WTC11 (cell line): Measurements from ENCODE around the gene TPM4. TPM values are rescaled to one million over a fixed set of nuclear protein-coding genes. Genes with fewer than 3 reads are reported as not detected.
A peak's percentile ranks its signal among the peaks of the same experiment; 100 is the strongest.

Experiments used
- ATAC-seq: fragments of 200-7000 bp; cut with Tn5 transposase; 2 replicates; pipeline ENCODE4 v1.10.0; 2021; ENCODE audit warnings: mild to moderate bottlenecking, moderate library complexity
- CTCF ChIA-PET: fragments of 300-600 bp; sonication (Branson Sonifier 250); formaldehyde crosslinking; loops from one replicate; lab custom pipeline; 2021; ENCODE audit warnings: antibody characterized with exemption; lab: Charles Lee
- POLR2A ChIA-PET: fragments of 350-600 bp; sonication (Branson Sonifier 250); formaldehyde crosslinking; loops from one replicate; lab custom pipeline; 2021; ENCODE audit warnings: antibody characterized with exemption; lab: Charles Lee
- DNase-seq: peaks from one replicate; pipeline ENCODE4 v3.0.0; 2021; ENCODE audit warnings: low spot score
- H3K27ac Mint-ChIP-seq: 2 replicates; pipeline ENCODE4 v1.8.0; 2021; ENCODE audit warnings: mixed read lengths
- H3K27me3 Mint-ChIP-seq: 2 replicates; pipeline ENCODE4 v1.8.0; 2021; ENCODE audit warnings: low read depth, mild to moderate bottlenecking, moderate library complexity, mixed read lengths
- H3K36me3 Mint-ChIP-seq: 2 replicates; pipeline ENCODE4 v1.8.0; 2021; ENCODE audit warnings: mixed read lengths
- H3K4me1 Mint-ChIP-seq: 2 replicates; pipeline ENCODE4 v1.8.0; 2022; ENCODE audit warnings: mixed read lengths
- H3K4me3 Mint-ChIP-seq: 2 replicates; pipeline ENCODE4 v1.8.0; 2021; ENCODE audit warnings: mild to moderate bottlenecking, moderate library complexity, mixed read lengths
- H3K9me3 Mint-ChIP-seq: 2 replicates; pipeline ENCODE4 v1.8.0; 2021; ENCODE audit warnings: mixed read lengths
- ATF6 ChIP-seq: sonication (generic); formaldehyde crosslinking; IDR thresholded peaks from 2 replicates; pipeline ENCODE4 v1.8.1; 2023; ENCODE audit warnings: mild to moderate bottlenecking, missing genetic modification reagents
- CDX4 ChIP-seq: fragments of 250-450 bp; sonication (Bioruptor Pico); IDR thresholded peaks from 2 replicates; pipeline ENCODE4 v1.9.0; 2021; ENCODE audit warnings: moderate library complexity, mild to moderate bottlenecking, inconsistent platforms, borderline replicate concordance
- E2F4 ChIP-seq: sonication (generic); formaldehyde crosslinking; IDR thresholded peaks from 2 replicates; pipeline ENCODE4 v1.8.1; 2022; ENCODE audit warnings: low read depth, mild to moderate bottlenecking, moderate library complexity, missing genetic modification reagents, borderline replicate concordance
- E2F5 ChIP-seq: sonication (generic); formaldehyde crosslinking; IDR thresholded peaks from 2 replicates; pipeline ENCODE4 v1.8.1; 2022; ENCODE audit warnings: mild to moderate bottlenecking, moderate library complexity, missing genetic modification reagents
- ELF4 ChIP-seq: sonication (generic); formaldehyde crosslinking; IDR thresholded peaks from 2 replicates; pipeline ENCODE4 v1.8.1; 2022; ENCODE audit warnings: low read depth, mild to moderate bottlenecking, moderate library complexity, missing genetic modification reagents
- EMX1 ChIP-seq: fragments of 250-450 bp; sonication (Bioruptor Pico); IDR thresholded peaks from 2 replicates; pipeline ENCODE4 v1.8.0; 2021; ENCODE audit warnings: mild to moderate bottlenecking
- ERG ChIP-seq: fragments of 250-450 bp; sonication (Bioruptor Pico); IDR thresholded peaks from 2 replicates; pipeline ENCODE4 v1.8.0; 2021; ENCODE audit warnings: mild to moderate bottlenecking
- ESRRA ChIP-seq: sonication (generic); formaldehyde crosslinking; IDR thresholded peaks from 2 replicates; pipeline ENCODE4 v1.8.1; 2022; ENCODE audit warnings: mild to moderate bottlenecking, missing genetic modification reagents, borderline replicate concordance
- ETV6 ChIP-seq: sonication (generic); formaldehyde crosslinking; IDR thresholded peaks from 2 replicates; pipeline ENCODE4 v1.8.1; 2022; ENCODE audit warnings: mild to moderate bottlenecking, missing genetic modification reagents
- FOXP1 ChIP-seq: sonication (generic); formaldehyde crosslinking; IDR thresholded peaks from 2 replicates; pipeline ENCODE4 v1.8.0; 2022; ENCODE audit warnings: missing genetic modification reagents, mild to moderate bottlenecking, moderate library complexity, borderline replicate concordance
- GABPB1 ChIP-seq: sonication (generic); formaldehyde crosslinking; IDR thresholded peaks from 2 replicates; pipeline ENCODE4 v1.8.1; 2023; ENCODE audit warnings: mild to moderate bottlenecking, missing genetic modification reagents
- GTF2I ChIP-seq: fragments of 250-450 bp; sonication (Bioruptor Pico); conservative IDR thresholded peaks from 2 replicates; pipeline ENCODE4 v1.4.0; 2021; ENCODE audit warnings: mild to moderate bottlenecking
- IRF2 ChIP-seq: sonication (generic); formaldehyde crosslinking; IDR thresholded peaks from 2 replicates; pipeline ENCODE4 v1.8.0; 2022; ENCODE audit warnings: low read depth, missing genetic modification reagents, borderline replicate concordance
- NFYB ChIP-seq: sonication (generic); formaldehyde crosslinking; conservative IDR thresholded peaks from 2 replicates; pipeline ENCODE4 v1.8.0; 2022; ENCODE audit warnings: low read depth, missing genetic modification reagents
- NR3C1 ChIP-seq: sonication (generic); formaldehyde crosslinking; conservative IDR thresholded peaks from 2 replicates; pipeline ENCODE4 v1.8.1; 2023; ENCODE audit warnings: low read depth, mild to moderate bottlenecking, missing genetic modification reagents
- USF2 ChIP-seq: sonication (generic); formaldehyde crosslinking; IDR thresholded peaks from 2 replicates; pipeline ENCODE4 v1.8.1; 2023; ENCODE audit warnings: mild to moderate bottlenecking, missing genetic modification reagents, moderate library complexity
- ZNF121 ChIP-seq: sonication (generic); formaldehyde crosslinking; IDR thresholded peaks from 2 replicates; pipeline ENCODE4 v1.8.0; 2023; ENCODE audit warnings: missing genetic modification reagents
- ZNF138 ChIP-seq: sonication (generic); formaldehyde crosslinking; conservative IDR thresholded peaks from 2 replicates; pipeline ENCODE4 v1.8.1; 2022; ENCODE audit warnings: mild to moderate bottlenecking, moderate library complexity, missing genetic modification reagents
- ZNF317 ChIP-seq: sonication (generic); formaldehyde crosslinking; IDR thresholded peaks from 2 replicates; pipeline ENCODE4 v1.8.1; 2023; ENCODE audit warnings: low read depth, mild to moderate bottlenecking, moderate library complexity, missing genetic modification reagents, borderline replicate concordance
- ZNF532 ChIP-seq: fragments of 250-450 bp; sonication (Bioruptor Pico); IDR thresholded peaks from 2 replicates; pipeline ENCODE4 v1.9.0; 2021; ENCODE audit warnings: mild to moderate bottlenecking, borderline replicate concordance
- total RNA-seq: library from RNA; stranded (reverse); gene quantifications from 3 replicates; pipeline ENCODE4 v1.2.3, GENCODE V29; 2021

Gene TPM4
- total RNA-seq, 1 experiment from 2014 or later: 302 TPM

- no peak for TF ChIP-seq ATF6 (CRISPR knock-in tag)
- TF ChIP-seq ERG: no peak
- TF ChIP-seq CDX4 (CRISPR knock-in tag): no peak
- no peak for TF ChIP-seq E2F4 (CRISPR knock-in tag)
- TF ChIP-seq ELF4 (CRISPR knock-in tag): no peak
- no peak for TF ChIP-seq GTF2I (CRISPR knock-in tag)
- no peak for TF ChIP-seq EMX1
Measured at GRCh38 chr19:16048583-16048982, 27.7 kb upstream of the TPM4 start (continued).

- POLR2A ChIA-PET: no interaction called here
- no peak for DNase-seq
Measured at GRCh38 chr19:16051254-16052025, 24.9 kb upstream of the TPM4 start.

GRCh38 chr19:16052353-16052752 is 23.9 kb upstream of the TPM4 start:
- peaks cover 42% of the 10 kb centered on the region for H3K9me3 Mint-ChIP-seq
- CTCF ChIA-PET: interaction anchor here (1.0 to 3.8 kb wide), 3 partner anchors 11 to 59 kb away, joined by 3 to 25 read pairs (median 5); no protein-coding TSS in a partner anchor
- H3K27ac Mint-ChIP-seq: no peak overlapping the region
- H3K4me3 Mint-ChIP-seq: no peak overlapping the region
- peaks cover 14% of the 10 kb centered on the region for H3K36me3 Mint-ChIP-seq
- peaks cover 15% of the 10 kb centered on the region for H3K27me3 Mint-ChIP-seq
- no peak for ATAC-seq
- no peak for DNase-seq
- no peaks in the 10 kb centered on the region for H3K4me1 Mint-ChIP-seq
- POLR2A ChIA-PET: no interaction called here
- TF ChIP-seq IRF2 (CRISPR knock-in tag): no peak
- TF ChIP-seq ZNF121 (CRISPR knock-in tag): no peak
- no peak for TF ChIP-seq FOXP1 (CRISPR knock-in tag)
- no peak for TF ChIP-seq CDX4 (CRISPR knock-in tag)
- TF ChIP-seq GABPB1 (CRISPR knock-in tag): no peak
- TF ChIP-seq ESRRA (CRISPR knock-in tag): no peak
- TF ChIP-seq ZNF532 (CRISPR knock-in tag): no peak
- no peak for TF ChIP-seq ETV6 (CRISPR knock-in tag)
- no peak for TF ChIP-seq ZNF138 (CRISPR knock-in tag)
- TF ChIP-seq ZNF317 (CRISPR knock-in tag): no peak
- TF ChIP-seq E2F5: no peak

More at GRCh38 chr19:16051254-16052025, 24.9 kb upstream of the TPM4 start:
- CTCF ChIA-PET: interaction anchor here (0.6 to 3.8 kb wide), 5 partner anchors 10 to 135 kb away, joined by 3 to 25 read pairs (median 5); no protein-coding TSS in a partner anchor
- peaks cover 15% of the 10 kb centered on the region for H3K27me3 Mint-ChIP-seq
- no peak overlapping the region for H3K4me3 Mint-ChIP-seq
- peak; percentile 87 for ATAC-seq
- TF ChIP-seq GTF2I (CRISPR knock-in tag) (no peak), USF2 (CRISPR knock-in tag) (no peak), NR3C1 (CRISPR knock-in tag) (no peak), NFYB (CRISPR knock-in tag) (peak; percentile 58)
- TF ChIP-seq, all 79 proteins: peak for 1
- Mint-ChIP-seq H3K4me1 (no peaks in the 10 kb centered on the region), H3K9me3 (peaks cover 36% of the 10 kb centered on the region), H3K36me3 (peaks cover 7% of the 10 kb centered on the region), H3K27ac (no peak overlapping the region)
